ENCODE measurements around the gene CBX6.

Gene CBX6

GRCh38 chr22:38834215-38834953, 37.6 kb downstream of the CBX6 start:
- TF ChIP-seq, protein P1, sequence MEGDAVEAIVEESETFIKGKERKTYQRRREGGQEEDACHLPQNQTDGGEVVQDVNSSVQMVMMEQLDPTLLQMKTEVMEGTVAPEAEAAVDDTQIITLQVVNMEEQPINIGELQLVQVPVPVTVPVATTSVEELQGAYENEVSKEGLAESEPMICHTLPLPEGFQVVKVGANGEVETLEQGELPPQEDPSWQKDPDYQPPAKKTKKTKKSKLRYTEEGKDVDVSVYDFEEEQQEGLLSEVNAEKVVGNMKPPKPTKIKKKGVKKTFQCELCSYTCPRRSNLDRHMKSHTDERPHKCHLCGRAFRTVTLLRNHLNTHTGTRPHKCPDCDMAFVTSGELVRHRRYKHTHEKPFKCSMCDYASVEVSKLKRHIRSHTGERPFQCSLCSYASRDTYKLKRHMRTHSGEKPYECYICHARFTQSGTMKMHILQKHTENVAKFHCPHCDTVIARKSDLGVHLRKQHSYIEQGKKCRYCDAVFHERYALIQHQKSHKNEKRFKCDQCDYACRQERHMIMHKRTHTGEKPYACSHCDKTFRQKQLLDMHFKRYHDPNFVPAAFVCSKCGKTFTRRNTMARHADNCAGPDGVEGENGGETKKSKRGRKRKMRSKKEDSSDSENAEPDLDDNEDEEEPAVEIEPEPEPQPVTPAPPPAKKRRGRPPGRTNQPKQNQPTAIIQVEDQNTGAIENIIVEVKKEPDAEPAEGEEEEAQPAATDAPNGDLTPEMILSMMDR (IDR thresholded peaks at IDR 0.05; ENCODE audit: low read depth, low read length) = no peak
- no peak overlapping the region for H3K4me3 ChIP-seq (ENCODE audit: low read depth, low read length)
- DNase-seq (ENCODE audit: low read depth, low spot score) = no peak
- in situ Hi-C loops (cut with HindIII; ENCODE audit: low sequenced_read_pairs) = no loop called here

GRCh38 chr22:38833061-38833460, 39.0 kb downstream of the CBX6 start:
- H3K4me3 ChIP-seq (ENCODE audit: low read depth, low read length) = no peak overlapping the region
- in situ Hi-C loops (cut with HindIII; ENCODE audit: low sequenced_read_pairs) = no loop called here

DNA sequence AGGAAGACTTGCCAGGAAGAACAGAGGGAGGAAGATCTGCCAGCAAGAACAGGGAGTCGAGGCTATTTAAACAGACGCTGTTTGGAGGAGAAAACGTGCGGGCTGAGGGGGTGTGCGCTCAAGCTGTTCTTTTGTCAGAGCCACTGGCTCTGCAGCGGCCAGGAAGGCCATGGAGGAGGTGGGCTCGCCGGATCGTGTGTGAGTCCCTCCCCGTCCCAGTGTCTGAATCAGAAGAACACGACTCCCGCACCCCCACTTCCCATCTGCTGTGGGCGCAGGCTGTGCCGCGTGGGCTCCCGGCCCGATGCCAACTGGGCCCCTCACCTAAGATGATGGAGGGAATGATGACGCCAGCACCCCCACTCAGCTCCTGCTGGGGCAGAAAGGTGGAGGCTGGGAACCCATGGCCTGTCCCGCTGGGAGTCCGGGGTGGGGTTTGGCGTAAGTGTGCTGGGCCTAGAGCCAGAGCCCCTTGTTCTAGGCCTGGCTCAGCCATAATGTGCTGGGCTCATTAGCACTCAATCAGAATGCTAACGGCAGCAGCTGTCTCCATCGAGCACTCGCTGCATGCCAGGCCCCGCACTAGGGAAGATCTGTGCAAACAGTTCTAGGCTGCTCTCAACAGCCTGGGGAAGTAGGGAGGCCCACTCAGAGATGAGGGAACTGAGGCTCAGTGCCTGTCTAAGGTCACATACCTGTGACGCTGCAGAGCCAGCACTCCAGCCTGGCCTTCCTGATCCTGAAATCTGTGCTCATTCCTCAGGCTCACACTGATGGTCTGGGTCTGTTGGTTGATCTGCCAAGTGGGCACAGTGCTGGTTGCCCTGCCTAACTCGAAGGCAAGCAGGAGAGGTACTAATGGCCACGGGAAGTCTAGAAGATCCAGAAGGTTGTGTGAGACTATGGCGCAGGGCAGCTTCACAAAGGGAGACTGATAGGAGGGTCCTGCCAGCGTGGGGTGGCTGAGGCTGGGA, 39.7 kb downstream of the CBX6 start:
- in situ Hi-C loops (cut with HindIII; ENCODE audit: low sequenced_read_pairs) = no loop called here
- no peak overlapping the region for H3K4me3 ChIP-seq (ENCODE audit: low read depth, low read length)
- TF ChIP-seq, protein P1 (IDR thresholded peaks at IDR 0.05; ENCODE audit: low read depth, low read length) = no peak
- DNase-seq (ENCODE audit: low read depth, low spot score) = no peak

More at GRCh38 chr22:38833061-38833460, 39.0 kb downstream of the CBX6 start:
- TF ChIP-seq, protein P1 (IDR thresholded peaks at IDR 0.05; ENCODE audit: low read depth, low read length) = no peak
- DNase-seq (ENCODE audit: low read depth, low spot score) = no peak

DNA sequence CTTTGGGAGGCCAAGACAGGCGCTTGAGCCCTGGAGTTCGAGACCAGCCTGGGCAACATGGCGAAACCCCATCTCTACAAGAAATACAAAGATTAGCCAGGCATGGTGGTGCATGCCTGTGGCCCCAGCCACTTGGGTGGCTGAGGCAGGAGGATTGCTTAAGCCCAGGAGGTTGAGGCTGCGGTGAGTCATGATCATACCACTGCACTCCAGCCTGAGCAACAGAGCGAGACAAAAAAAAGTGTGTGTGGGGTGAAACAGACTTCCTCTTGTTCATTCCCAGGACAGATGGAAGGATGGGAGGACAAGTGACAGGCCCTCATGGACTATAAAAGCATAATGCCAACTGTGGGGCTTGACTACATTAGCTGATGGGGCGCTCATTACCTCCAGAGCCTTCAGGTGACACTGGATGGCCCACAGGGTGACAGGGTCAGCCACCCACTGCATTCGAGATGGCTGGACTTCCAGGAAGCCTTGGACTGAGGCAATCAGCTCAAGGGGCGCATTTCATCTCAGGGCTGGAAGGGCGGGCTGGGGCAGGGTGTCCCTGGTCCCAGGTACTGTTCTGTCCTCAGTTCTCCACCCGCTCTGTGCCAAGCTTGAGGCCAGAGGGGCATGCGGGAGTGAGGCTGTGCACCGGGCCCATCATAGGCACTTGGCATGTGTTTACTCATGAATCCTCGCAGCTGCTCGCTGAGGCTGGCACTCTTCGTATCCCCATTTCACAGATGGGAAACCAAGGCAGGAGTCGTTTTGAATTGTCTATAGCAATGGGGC, 40.7 kb downstream of the CBX6 start:
- TF ChIP-seq, protein P1 (IDR thresholded peaks at IDR 0.05; ENCODE audit: low read depth, low read length) = no peak
- no peak overlapping the region for H3K4me3 ChIP-seq (ENCODE audit: low read depth, low read length)
- in situ Hi-C loops (cut with HindIII; ENCODE audit: low sequenced_read_pairs) = no loop called here
- peak; percentile 37 for DNase-seq (ENCODE audit: low read depth, low spot score)

DNA sequence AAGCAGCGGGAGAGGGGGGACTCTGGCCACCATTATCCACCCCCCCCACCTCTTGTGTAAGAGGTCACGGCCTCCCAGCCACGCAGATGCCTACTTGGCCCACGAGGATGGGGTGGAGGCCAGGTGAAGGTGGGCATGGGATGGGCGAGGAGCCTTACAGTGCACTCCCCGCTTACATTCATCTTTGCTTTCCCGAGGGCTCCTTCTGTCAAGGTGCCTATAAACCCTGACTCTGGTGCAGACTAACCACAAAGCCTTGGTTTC, 41.2 kb downstream of the CBX6 start:
- in situ Hi-C loops (cut with HindIII; ENCODE audit: low sequenced_read_pairs) = no loop called here
- DNase-seq (ENCODE audit: low read depth, low spot score) = no peak
- no peak overlapping the region for H3K4me3 ChIP-seq (ENCODE audit: low read depth, low read length)
- TF ChIP-seq, protein P1 (IDR thresholded peaks at IDR 0.05; ENCODE audit: low read depth, low read length) = no peak

Data from astrocyte of the spinal cord (primary cell).